Transverse colon (tissue), 3 donors: ENCODE results near the gene INPP4B.

Source experiments
- POLR2A ChIP-seq: fragments of 450-650 bp; IDR thresholded peaks from one replicate; pipeline ENCODE4 v1.6.1; 2016; ENCODE audit warnings: antibody characterized with exemption, mild to moderate bottlenecking, moderate library complexity
- TF ChIP-seq, protein P1 (sequence below), 5 experiments: fragments of 200-600 bp in 3 of 5; fragments of 450-650 bp in 2 of 5; sonication (generic) in 3 of 5; IDR thresholded peaks; 1 replicate in 2 of 5; 2 replicates in 3 of 5; pipeline ENCODE4 v1.5.1; 2016 to 2017; ENCODE audit warnings: antibody characterized with exemption in 5 of 5, inconsistent platforms in 3 of 5, mild to moderate bottlenecking in 2 of 5, moderate library complexity in 1 of 5

DNA sequence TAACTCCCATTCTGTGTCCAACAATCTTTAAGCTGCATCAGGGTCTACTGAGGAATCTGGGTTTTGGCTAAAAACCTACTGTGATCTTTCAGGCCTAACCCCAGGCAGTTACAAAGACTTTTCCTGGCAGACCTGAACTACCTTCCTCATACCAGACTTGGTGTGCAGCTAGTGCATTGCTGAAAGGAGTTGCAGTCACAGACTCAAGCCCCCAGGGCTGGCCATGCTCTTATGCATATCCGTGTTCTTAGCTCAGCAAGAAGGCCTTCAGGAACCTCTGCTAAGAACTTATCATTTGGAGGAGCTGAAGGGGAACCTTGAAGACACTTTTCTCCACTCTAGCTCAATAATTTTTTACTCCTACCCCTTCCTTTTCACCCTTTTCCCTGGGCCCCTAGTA, 147.5 kb downstream of the INPP4B start:
- TF ChIP-seq, protein P1, sequence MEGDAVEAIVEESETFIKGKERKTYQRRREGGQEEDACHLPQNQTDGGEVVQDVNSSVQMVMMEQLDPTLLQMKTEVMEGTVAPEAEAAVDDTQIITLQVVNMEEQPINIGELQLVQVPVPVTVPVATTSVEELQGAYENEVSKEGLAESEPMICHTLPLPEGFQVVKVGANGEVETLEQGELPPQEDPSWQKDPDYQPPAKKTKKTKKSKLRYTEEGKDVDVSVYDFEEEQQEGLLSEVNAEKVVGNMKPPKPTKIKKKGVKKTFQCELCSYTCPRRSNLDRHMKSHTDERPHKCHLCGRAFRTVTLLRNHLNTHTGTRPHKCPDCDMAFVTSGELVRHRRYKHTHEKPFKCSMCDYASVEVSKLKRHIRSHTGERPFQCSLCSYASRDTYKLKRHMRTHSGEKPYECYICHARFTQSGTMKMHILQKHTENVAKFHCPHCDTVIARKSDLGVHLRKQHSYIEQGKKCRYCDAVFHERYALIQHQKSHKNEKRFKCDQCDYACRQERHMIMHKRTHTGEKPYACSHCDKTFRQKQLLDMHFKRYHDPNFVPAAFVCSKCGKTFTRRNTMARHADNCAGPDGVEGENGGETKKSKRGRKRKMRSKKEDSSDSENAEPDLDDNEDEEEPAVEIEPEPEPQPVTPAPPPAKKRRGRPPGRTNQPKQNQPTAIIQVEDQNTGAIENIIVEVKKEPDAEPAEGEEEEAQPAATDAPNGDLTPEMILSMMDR (IDR thresholded peaks at IDR 0.05): no peak
- no peak for TF ChIP-seq POLR2A
